Measurements from ENCODE around the gene ZCCHC7. TPM values are rescaled to one million over a fixed set of nuclear protein-coding genes. Genes with fewer than 3 reads are reported as not detected.
A peak's percentile ranks its signal among the peaks of the same experiment; 100 is the strongest.

ZCCHC7 gene
- total and polyA plus RNA-seq, 9 of the 15 experiments (the other 6 are each of a cell fraction or from before 2014, with no cell fraction given), result 34.1 to 68.9 (median 48.8) TPM

GRCh38 chr9:37239224-37239859 is 119.0 kb downstream of the ZCCHC7 start (continued):
- TF ChIP-seq ELK3 (CRISPR knock-in tag; IDR thresholded peaks at IDR 0.05), result no peak
- TF ChIP-seq AFF1 (IDR thresholded peaks at IDR 0.05; ENCODE audit: low read depth in 1 of 2, partially characterized antibody in 2 of 2), result no peak
- TF ChIP-seq ILF3 (IDR thresholded peaks at IDR 0.05; ENCODE audit: borderline replicate concordance), result no peak
- peak; percentile 65; the same call in 1 of the 2 replicates for TF ChIP-seq MAFK (IDR thresholded peaks at IDR 0.05; ENCODE audit: low read length)
- TF ChIP-seq HDAC3 (IDR thresholded peaks at IDR 0.05; ENCODE audit: borderline replicate concordance, partially characterized antibody), result no peak
- TF ChIP-seq RFX7 (CRISPR knock-in tag; IDR thresholded peaks at IDR 0.05), result no peak
- no peak for TF ChIP-seq PRDM10 (IDR thresholded peaks at IDR 0.05; ENCODE audit: partially characterized antibody)
- TF ChIP-seq RBM39 (optimal IDR thresholded peaks at IDR 0.05; ENCODE audit: low read depth, low read length), result no peak
- no peak for TF ChIP-seq TAF9B (IDR thresholded peaks at IDR 0.05; ENCODE audit: partially characterized antibody)
- TF ChIP-seq ZNF561 (CRISPR knock-in tag; conservative IDR thresholded peaks at IDR 0.05), result no peak
- no peak for TF ChIP-seq RBBP5 (IDR thresholded peaks at IDR 0.05; ENCODE audit: borderline replicate concordance, insufficient read depth, low read length, poor library complexity, severe bottlenecking)
